ENCODE measurements around the gene SIM1.

The SIM1 gene, protein sequence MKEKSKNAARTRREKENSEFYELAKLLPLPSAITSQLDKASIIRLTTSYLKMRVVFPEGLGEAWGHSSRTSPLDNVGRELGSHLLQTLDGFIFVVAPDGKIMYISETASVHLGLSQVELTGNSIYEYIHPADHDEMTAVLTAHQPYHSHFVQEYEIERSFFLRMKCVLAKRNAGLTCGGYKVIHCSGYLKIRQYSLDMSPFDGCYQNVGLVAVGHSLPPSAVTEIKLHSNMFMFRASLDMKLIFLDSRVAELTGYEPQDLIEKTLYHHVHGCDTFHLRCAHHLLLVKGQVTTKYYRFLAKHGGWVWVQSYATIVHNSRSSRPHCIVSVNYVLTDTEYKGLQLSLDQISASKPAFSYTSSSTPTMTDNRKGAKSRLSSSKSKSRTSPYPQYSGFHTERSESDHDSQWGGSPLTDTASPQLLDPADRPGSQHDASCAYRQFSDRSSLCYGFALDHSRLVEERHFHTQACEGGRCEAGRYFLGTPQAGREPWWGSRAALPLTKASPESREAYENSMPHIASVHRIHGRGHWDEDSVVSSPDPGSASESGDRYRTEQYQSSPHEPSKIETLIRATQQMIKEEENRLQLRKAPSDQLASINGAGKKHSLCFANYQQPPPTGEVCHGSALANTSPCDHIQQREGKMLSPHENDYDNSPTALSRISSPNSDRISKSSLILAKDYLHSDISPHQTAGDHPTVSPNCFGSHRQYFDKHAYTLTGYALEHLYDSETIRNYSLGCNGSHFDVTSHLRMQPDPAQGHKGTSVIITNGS

DNA sequence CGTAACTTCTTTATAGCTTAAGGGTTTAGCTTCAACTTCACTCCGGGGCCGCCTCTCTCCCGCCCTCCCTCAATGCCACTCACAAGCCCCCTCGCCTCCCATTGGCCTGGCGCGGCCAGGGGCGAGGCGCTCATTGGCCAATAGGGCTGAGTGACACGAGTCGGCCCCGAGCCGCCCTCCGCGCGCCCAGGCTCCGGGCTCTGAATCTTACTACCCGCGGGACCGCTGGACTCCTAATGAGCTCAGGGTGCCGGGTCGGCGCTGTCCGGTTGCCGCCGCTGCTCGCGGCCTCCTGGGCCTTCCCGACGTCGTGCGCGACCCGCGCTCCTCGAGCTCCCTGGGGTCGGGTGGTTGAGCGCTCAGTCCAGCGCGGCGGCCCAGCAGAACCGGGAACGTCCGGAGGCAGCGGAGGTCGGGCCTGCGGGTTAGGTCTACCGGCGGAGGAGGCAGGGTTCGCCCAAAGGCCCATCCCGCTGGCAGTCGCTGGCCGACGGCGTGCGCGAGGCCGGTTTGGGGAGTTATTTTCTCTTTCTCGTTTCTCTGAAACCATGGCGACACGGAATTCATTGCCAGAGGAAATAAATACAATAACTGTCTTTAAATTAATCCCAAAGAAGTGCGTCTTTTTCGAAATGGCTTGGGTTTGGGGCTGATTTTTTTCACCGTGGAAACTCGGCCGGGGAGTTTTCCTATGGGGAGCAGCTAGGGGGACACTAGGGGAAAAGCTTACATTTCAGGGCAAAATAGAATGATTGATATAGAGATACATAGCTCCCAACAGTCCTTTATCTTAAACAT lies at the start of gene SIM1:
Gene SIM1 (minus strand): TSS at position 19 of the 798 bp plus-strand sequence. CDS start 1,453 bp downstream, outside the sequence.
- no peak for DNase-seq (ENCODE audit: low read depth in 2 of 2)

- DNase-seq (ENCODE audit: low read depth in 2 of 2) = no peak
Observed at GRCh38 chr6:100512203-100512862, 47.6 kb upstream of the SIM1 start.

GRCh38 chr6:100509101-100509500 lies 44.4 kb upstream of the SIM1 start:
- no peak for DNase-seq (ENCODE audit: low read depth in 2 of 2)

DNA sequence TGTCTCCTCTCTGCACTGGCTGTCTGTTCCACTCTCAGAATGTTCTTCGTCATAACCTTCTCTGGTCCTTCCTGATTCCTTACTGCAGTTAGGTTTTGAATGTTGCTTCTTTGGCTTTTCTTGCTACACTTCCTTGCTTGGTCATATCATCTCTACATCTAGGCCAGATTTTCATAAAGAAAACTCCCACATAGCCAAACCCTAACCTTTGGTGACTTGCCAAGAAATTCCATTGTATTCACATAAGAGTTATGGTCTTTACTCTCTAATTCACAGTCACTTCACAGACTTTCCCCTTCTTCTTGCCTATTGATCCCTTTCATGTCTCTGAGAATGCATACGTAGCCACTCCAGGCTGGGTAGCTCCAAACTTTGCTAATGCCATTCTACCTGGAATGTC lies 41.9 kb upstream of the SIM1 start:
- no peak for DNase-seq (ENCODE audit: low read depth in 2 of 2)

DNA sequence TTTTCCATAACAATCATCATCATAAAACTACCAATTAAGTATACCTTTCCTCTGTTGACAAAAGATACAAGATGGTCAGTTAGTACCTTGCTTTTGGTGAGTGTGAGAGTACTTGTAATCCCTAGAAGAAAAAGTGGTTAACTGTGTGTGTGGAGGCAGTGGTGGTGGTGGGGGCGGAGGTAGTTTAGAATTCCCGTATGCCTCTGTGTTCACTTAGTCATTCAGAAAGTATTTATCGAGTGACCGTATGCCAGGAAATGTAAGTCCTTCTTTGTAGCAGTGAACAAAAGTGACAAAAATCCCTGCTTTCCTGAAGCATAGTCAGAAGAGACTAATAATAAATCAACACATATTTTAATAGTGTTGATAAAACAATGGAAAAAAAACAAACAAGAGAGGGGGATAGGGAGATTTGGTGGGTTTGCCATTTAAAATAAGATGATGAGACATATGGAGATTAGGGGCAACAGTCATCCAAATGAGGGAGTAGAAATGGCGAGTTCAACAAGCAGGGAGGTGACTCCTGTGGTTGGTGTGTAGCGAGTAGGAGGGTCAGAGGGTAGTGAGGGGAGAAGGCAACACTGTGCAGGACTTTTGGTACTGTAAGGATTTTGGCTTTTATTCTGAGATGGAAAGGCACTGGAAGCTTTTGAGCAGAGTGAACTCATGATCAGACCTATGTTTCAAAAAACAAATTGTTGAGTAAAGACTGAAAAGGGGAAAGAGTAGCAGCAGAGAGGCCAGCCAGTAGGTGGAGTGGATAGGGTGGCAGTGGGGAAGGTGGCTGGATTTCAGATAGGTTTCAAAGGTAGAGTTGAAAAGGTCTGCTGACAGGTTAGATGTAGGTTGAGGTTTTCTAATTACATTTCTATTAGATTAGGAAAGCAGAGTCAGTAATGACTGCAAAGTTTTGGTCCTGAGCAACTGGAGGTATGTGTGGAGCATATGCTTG lies 40.3 kb upstream of the SIM1 start:
- DNase-seq (ENCODE audit: low read depth in 2 of 2) = no peak

- no peak for DNase-seq (ENCODE audit: low read depth in 2 of 2)
Observed at GRCh38 chr6:100503043-100503705, 38.5 kb upstream of the SIM1 start.

DNA sequence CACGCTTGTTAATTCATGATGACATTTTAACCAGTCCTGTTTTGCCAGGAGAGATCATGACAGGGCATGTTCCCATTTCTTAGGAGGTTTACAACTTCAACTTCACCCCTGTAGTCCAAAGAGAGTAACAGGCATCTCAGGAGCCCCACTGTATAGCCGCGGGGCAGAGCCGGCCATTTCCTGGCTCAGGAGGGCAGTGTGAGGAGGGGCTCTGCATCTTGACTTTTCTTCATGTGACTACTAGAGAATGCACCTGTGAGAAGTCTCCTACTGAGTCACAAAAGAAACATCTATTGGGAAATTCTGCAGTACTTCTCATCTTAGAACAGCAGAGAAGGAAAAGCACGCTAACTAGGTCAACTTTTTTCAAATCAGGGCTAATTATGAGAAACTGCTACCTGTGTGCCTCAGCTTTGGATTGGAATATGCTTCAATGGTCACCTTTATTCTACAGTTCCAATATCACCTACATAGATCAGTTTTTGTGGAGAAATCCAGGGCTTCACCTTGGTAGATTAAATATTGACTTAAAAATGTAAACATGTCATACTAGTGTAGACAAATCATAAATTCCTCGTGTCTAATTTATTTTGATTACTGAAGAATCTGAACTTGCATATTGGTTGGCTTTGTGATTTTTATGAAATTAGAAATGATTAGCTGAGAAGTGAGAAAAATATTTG lies 28.6 kb upstream of the SIM1 start:
- no peak for DNase-seq (ENCODE audit: low read depth in 2 of 2)

DNA sequence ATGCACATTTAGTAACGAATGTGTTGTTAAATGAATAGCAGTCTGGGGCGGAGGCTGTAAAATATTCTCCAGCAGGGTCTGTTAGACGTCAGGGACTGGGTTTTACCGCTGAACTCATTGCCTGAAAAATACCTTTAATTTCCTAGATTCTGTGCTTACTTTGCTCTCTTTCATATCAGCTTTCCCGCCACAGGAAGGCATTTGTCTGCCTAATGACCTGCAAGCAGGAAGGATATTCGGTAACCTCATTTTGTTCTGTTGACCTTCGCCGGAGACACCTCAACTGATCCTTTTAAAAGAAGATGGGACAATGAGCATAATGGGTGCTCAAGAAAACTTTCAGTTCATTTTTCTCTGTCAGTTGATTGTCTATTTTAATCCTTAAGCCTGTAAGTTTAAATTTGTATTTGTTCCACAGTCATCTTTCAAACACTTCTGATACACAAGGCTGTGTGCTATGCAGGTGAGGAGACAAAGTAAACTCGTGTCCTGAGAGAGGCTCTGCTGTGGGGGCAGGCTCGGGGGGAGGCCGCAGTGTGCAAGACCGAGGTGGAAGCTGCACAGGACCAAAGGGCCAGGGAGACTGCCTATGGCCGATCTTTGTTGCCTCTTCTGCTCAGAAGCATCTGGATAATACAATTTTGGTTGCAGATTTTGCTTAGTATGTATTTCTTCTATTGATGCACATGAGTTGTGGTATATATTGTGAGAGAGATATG lies 27.4 kb upstream of the SIM1 start:
- no peak for DNase-seq (ENCODE audit: low read depth in 2 of 2)

DNA sequence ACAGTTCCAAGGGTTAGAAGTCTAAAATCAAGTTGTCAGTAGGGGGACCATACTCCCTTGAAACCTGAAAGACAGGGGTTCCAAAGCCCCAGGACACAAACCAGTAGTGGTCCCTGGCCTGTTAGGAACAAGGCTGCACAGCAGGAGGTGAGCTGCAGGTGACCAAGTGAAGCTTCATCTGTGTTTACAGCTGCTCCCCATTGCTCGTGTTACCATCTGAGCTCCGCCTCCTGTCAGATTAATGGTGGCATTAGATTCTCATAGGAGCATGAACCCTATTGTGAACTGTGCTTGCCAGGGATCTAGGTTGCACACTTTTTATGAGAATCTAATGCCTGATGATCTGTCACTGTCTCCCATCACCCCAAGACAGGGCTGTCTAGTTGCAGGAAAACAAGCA lies 25.3 kb upstream of the SIM1 start:
- no peak for DNase-seq (ENCODE audit: low read depth in 2 of 2)

GRCh38 chr6:100488244-100488643 lies 23.5 kb upstream of the SIM1 start:
- DNase-seq (ENCODE audit: low read depth in 2 of 2) = no peak

DNA sequence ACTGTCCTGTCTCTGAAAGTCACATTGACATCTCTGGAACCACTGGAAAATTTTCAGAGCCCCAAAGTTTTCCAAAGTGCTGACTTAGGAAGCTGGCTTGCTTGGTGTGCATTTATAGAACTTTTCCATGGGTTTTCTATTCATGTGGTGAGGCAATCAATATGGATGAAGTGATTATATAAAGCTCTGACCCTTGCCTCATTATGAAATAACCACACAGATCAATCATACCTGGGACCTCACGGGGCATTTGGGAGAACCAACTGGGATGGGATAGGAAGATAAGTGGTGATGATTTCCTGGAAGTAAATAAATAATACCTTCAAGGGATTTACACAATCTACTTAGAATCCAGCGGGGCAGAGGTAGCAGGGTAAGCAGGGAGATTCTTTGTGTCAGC lies 22.9 kb upstream of the SIM1 start:
- no peak for DNase-seq (ENCODE audit: low read depth in 2 of 2)

- DNase-seq (ENCODE audit: low read depth in 2 of 2) = no peak
Observed at GRCh38 chr6:100485268-100485667, 20.5 kb upstream of the SIM1 start.

DNA sequence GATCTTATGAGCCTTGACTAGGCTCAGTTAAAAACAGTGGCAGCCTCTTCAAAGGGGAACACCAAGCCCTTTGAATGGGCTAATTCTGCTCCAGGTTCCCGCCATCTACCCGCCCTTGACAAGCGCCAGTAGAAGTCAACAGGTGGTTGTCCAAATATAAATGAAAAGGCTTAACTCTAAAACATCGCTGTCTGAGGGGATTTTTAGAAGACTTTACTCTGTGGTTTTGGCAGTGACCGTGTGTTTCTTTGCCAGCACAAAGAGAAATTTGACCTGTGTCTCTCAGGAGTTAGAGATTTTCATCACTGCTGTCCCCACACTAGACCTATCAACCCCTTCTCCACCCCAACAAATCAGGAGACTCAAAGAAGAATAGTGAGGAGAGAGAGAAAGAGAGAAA lies 19.8 kb upstream of the SIM1 start:
- DNase-seq (ENCODE audit: low read depth in 2 of 2) = no peak

- no peak for DNase-seq (ENCODE audit: low read depth in 2 of 2)
Observed at GRCh38 chr6:100482698-100483097, 18.0 kb upstream of the SIM1 start.

- DNase-seq (ENCODE audit: low read depth in 2 of 2) = no peak
Observed at GRCh38 chr6:100479179-100480035, 14.7 kb upstream of the SIM1 start.

GRCh38 chr6:100475554-100476320 lies 11.0 kb upstream of the SIM1 start:
- no peak for DNase-seq (ENCODE audit: low read depth in 2 of 2)

- DNase-seq (ENCODE audit: low read depth in 2 of 2) = no peak
Observed at GRCh38 chr6:100473182-100473581, 8.5 kb upstream of the SIM1 start.
